Activated T-cell treated with anti-CD3 and anti-CD28 coated beads for 4 hours (primary cell): ENCODE data around the gene ERVK3-1.
"Not testable (repeated sequence)": the region's sequence is repeated elsewhere in the genome, so short reads cannot be mapped to it uniquely, and the experiment has no call there.

Source experiments
- DNase-seq: peaks from one replicate; pipeline ENCODE4 v3.0.0-alpha.2; 2020

ERVK3-1 gene, protein sequence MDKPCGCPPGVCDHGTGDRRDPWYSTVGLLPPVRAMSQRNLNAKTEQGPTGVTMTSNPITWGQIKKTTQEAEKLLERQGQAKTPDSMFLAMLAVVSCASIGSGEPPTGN

DNA sequence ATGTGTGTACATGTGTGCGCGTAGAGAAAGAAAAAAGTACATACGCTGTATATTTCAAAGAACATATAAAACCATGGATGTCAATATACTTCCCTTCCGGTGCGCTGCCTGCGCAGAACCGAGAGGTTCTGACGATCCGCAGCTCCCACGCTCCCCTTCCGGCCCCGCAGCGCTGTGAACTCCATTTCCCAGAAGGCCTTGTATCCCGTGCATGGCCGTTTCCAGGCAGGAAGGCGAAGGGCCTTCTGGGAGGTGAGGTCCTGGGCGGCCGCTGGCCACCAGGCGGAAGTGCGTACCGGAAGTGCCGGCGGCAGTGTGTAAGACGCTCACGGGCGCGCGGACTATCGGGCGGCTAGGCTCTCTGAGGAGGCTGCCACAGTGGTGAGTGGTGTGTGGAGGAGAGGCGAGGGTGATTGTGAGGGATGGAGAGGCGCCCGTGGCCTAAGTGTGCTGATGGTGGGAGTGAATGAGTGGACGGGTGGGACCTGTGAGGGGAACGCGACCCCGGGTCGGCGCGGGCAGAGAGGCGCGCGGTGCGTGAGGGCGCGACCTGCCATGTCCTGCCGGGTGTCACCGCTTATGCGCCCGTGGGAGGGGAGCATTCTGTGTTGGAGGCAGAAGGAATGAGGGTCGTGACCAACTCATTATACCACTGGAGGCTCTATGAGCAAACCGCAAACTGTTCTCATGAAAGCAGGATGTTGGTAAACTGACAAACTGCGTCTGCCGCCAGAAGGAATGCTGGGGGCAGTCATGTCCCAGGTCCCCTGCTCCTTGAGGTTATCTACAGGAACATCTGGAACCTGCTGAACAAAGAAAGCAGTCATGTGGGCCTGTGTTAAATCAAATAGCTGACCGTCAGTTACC, at the start of gene ERVK3-1:
Gene ERVK3-1 (plus strand): TSS at position 313 of the 867 bp plus-strand sequence. CDS start 6,792 bp downstream, outside the sequence.
- DNase-seq = peak; percentile 85

DNA sequence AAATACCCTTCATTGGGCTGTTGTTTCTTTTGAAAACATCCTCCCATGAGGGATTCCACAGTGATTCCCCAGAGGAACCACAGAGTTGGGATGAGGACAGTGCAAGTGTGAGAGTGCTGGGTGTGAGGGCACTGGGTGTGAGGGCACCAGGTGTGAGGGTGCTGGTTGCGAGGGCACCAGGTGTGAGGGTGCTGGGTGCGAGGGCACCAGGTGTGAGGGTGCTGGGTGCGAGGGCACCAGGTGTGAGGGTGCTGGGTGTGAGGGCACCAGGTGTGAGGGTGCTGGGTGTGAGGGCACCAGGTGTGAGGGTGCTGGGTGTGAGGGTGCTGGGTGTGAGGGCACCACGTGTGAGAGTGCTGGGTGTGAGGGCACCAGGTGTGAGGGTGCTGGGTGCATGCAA, 46.9 kb upstream of the ERVK3-1 start:
- not testable (repeated sequence) for DNase-seq

DNA sequence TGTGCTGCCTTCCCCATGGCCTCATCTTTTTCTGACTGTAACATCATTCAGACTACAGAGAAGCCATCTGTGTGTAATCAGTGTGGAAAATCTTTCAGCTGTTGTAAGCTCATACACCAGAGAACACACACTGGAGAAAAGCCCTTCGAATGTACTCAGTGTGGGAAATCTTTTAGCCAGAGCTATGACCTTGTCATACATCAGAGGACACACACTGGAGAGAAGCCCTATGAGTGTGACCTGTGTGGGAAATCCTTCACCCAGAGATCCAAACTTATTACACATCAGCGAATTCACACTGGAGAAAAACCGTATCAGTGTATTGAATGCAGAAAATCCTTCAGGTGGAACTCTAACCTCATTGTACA, 43.6 kb upstream of the ERVK3-1 start:
- DNase-seq = no peak

DNA sequence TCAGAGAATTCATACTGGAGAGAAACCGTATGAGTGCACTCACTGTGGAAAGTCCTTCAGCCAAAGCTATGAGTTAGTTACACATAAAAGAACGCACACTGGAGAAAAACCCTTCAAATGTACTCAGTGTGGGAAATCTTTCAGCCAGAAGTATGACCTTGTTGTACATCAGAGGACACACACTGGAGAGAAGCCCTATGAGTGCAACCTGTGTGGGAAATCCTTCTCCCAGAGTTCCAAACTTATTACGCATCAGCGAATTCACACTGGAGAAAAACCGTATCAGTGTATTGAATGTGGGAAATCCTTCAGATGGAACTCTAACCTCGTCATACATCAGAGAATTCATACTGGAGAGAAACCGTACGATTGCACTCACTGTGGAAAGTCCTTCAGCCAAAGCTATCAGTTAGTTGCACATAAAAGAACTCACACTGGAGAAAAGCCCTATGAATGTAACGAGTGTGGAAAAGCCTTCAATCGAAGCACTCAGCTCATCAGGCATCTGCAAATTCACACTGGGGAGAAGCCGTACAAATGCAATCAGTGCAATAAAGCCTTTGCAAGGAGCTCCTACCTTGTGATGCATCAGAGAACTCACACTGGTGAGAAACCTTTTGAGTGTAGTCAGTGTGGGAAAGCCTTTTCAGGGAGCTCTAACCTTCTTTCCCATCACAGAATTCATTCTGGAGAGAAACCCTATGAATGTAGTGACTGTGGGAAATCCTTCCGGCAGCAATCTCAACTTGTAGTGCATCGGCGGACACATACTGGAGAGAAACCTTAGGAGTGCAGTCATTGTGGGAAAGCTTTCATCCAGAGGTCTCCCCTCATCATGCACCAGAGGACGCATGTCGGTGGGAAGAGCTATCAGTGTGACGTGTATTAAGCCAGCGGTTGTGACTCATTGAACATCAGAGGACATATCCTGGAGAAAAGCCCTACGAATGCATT, 42.9 kb upstream of the ERVK3-1 start:
- DNase-seq = no peak

DNA sequence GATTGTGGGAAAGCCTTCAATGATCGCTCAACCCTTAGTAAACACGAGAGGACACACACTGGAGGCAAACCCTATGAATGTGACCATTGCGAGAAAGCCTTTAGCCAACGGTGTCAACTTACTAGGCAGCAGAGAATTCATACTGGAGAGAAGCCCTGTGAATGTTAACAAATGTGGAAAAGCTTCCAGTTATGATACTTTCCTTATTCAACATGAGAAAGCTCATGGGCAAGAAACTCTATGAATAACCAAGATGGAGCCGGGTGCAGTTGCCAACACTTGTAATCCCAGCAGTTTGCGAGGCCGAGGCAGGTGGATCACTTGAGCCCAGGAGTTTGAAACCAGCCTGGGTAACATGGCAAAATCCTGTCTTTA, 42.3 kb upstream of the ERVK3-1 start:
- no peak for DNase-seq

DNA sequence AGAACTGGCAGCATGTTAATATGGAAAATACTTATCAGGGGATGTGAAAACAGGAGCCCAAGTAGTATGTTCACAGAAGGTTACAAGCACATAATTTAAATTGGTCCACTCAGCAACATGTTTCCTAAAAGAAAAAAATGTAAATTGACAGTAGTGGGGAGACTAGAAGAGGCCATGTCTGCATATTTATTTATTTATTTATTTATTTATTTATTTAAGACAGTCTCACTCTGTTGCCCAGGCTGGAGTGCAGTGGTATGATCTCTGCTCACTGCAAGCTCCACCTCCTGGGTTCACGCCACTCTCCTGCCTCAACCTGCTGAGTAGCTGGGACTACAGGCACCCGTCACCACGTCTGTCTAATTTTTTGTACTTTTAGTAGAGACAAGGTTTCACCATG, 40.1 kb upstream of the ERVK3-1 start:
- DNase-seq = no peak

DNA sequence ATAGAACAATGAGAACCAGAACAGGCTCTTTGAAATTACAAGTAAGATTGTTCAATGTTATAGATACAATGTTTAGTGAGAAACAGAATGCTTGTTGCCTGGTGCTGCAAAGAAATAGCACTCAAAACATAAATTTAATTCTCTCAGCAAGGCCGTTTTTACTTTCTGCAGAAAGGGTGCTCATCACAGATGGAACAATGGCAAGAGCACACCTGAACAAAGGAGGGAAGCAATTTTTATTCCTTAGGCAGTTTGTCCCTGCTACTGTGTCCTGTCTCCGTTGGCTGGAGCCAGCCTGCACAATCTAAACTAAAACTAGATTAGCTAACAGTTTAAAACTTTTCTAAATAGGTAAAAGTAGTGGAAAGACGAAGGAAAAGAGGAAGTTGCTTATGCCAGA, 36.8 kb upstream of the ERVK3-1 start:
- no peak for DNase-seq

DNA sequence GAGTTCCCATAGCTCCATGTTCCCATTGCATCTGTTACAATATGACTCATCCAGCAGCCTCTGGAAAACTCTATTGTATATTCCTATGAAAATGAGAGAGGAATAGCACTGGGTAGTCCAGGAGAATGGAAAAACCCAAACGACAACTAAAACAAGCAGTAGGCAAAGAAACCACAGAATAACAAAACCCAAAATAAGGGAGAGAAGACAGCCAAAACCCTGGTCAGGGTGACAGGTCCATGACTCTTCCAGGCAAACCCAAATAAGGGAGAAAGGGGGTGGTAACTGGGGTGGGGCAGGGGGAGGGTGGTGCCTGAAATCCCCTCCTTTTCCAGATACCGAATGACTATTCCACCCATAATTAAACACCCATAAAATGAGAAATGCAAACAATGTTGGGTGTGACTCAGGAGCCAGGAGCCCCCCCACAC, 30.4 kb upstream of the ERVK3-1 start:
- DNase-seq = no peak

DNA sequence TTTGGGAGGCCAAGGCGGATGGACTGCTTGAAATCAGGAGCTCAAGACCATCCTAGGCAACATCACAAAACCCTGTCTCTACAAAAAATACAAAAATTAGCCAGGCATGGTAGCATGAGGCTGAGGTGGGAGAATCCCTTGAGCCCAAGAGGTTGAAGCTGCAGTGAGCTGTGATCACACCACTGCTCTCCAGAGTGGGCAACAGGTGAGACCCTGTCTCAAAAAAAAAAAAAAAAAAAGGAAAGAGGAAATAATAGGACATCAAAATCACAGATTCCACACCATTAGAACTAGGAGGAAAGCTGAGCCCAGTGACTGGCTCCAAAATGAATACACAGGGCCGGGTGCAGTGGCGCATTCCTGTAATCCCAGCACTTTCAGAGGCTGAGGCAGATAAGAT, 29.6 kb upstream of the ERVK3-1 start:
- DNase-seq = no peak

DNA sequence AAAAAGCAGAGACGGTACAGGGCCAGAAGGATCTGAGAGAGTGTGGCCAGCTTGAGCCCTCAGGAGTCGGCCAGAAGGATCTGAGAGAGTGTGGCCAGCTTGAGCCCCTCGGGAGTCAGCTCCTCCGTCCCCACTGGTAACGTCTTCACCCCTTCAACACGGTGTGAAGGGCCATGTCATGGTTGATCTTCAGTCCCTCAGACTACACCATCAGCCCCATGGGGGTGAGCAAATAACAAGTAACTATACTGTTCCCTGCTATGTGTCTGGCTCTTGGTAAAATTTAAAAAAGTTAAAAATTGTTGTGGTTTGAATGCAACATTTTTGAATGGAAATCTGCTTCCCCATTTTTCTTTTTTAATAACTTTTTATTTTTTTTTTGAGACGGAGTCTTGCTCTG, 28.0 kb upstream of the ERVK3-1 start:
- DNase-seq = no peak

DNA sequence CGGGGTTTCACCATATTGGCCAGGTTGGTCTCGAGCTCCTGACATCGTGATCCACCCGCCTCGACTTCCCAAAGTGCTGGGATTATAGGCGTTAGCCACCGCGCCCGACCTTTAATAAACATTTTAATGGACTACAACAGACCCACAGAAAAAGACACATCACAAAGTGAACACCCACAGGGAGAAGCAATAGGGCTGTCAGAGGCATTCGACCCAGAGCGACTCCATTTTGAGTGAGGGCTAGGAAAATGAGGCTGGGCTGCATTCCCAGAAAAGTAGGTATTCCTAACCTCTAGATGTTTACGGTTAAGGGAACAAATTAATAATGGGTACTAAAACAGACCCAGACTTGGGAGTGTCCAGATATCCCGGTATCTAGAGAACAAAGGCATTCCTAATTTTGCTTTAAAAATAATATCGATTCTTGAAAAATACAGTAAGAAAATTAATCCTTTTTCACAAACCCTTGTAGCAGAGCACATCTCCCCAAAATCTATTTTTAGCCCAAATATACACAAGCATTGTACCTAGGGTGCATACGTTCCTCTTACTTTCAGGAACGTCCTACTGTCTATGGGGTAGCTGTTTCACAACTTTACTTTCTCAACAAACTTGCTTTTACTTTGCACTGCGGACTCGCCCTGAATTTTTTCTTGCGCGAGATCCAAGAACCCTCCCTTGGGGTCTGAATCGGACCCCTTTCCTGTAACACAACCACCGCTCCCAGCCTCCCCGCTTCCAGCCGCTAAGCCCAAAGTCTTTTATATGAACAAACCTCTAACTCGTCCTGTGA, 27.2 kb upstream of the ERVK3-1 start:
- no peak for DNase-seq

DNA sequence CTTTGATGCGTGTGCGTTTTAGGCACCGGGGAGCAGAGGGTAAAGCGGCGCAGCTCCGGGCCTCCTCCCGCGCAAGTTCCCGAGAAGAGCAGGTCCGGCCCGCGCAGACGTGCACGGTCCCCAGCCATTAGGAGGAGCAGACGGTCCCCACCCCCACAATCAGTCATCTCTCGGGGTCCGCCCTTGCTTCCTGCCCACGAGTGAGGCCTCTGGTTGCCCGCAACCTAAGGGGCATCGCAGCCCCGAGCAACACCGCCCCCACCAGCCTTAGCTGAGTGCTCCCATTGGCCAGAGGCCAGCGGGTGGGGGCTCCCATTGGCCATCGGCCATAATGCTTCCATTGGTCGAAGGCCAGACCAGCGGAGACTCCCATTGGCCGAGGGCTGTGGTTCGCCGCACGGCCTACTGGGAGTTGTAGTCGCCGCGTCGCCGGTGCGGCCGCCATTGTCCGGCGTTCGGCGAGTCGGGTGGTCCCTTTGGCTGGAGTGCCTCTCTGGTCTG, 26.6 kb upstream of the ERVK3-1 start, which contains the start of gene ZNF8:
Gene ZNF8 (plus strand): TSS at position 415 of the 501 bp plus-strand sequence. CDS start 127 bp downstream, outside the sequence.
- peak; percentile 92 for DNase-seq

DNA sequence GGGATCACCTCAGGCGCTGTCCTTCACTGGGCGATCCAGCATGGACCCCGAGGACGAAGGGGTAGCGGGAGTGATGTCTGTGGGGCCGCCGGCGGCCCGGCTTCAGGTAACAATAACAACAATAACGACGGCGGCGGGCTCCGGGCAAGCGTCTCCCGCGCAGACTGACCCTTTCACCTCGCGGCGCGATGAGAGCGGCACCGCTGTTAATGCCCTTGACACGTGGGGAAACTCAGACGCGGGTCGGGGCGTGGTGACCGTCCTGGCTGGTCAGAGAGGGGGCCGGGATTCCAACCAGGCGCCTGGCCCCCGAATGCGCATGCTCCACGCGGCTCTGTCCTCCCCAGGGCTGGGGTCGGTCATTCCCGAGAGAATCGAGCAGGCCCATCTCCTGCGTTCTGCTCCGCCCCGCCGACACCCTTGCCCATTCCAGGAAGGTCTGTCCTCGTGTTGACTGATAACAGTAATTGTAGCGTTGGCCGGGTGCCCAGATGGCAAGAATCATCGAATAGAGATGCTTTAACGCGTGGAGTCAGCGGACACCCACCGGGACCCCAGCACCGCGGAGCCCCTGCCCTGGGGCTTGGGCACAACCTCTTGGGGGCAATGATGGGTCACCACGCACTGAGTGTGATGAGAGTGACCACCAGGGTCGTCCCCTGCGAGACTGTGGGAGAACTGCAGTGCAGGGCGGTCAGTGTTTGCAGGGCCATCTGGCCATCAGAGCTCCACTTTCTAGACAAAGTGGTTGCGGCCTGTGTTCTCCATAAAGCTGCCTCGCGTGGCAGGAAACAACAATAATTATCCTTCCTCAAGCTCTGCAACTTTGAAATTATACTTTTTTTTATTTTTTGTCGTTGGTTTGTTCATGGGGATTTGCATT, 25.9 kb upstream of the ERVK3-1 start:
- DNase-seq = peak; percentile 11

DNA sequence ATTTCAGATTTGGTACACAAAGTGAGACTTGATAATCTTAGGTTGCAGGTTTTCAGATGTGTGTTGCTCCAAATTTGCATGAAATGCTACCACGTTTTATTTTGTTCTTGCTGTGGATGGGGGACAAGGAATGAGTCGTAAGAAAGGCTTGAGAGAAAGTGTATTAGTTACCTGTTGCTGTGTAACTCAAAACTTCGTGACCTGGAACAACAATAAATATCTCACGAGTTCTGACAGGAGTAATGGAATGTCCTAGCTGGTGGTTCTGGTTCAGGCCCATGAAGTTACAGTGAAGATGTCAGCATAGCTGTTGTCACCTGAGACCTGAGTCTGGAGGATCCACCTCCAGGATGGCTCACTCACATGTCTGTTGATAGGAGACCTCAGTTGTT, 25.3 kb upstream of the ERVK3-1 start:
- DNase-seq = no peak

DNA sequence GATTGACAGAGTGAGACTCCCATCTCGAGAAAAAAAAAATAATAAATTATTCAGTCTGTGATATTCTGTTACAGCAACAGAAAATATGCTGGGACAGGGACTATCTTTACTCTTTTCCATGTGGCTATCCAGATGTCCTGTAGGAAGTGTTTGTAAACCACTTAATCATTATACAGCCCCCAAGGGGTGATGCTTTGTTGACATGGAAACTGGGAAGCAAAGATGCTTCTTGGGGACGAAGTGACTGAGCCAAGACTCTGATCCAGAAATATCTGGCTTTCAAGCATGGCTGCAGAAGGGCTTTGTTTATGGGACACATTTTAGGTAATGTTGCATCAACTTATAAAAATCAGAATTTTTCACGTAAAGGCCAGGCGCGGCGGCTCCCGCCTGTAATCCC, 21.0 kb upstream of the ERVK3-1 start:
- no peak for DNase-seq

DNA sequence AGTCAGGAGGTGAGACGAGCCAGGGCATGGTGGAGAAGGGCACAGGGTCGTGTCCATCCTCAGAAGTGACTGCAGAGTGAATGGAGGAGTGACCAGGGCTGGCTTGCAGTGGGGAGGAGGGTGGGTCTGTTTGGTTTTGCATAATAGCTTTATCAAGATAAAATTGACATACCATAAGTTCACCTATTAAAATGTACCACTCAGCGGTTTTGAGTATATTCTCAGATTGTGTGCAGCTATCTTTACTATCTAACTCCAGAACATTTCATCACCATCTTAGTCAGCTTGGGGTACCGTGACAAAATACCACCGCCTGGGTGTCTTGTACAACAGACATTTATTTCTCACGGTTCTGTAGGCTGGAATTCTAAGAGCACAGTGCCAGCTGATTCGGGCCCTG, 13.2 kb upstream of the ERVK3-1 start:
- no peak for DNase-seq

DNA sequence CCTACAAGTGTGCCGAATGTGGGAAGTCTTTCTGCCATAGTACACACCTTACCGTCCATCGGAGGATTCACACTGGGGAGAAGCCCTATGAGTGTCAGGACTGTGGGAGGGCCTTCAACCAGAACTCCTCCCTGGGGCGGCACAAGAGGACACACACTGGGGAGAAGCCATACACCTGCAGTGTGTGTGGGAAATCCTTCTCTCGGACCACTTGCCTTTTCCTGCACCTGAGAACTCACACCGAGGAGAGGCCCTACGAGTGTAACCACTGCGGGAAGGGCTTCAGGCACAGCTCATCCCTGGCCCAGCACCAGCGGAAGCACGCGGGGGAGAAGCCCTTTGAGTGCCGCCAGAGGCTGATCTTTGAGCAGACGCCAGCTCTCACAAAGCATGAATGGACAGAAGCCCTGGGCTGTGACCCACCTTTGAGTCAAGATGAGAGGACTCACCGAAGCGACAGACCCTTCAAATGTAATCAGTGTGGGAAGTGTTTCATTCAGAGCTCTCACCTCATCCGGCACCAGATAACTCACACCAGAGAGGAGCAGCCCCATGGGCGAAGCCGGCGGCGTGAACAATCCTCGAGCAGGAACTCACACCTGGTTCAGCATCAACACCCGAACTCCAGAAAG, 10.3 kb upstream of the ERVK3-1 start:
- no peak for DNase-seq

DNA sequence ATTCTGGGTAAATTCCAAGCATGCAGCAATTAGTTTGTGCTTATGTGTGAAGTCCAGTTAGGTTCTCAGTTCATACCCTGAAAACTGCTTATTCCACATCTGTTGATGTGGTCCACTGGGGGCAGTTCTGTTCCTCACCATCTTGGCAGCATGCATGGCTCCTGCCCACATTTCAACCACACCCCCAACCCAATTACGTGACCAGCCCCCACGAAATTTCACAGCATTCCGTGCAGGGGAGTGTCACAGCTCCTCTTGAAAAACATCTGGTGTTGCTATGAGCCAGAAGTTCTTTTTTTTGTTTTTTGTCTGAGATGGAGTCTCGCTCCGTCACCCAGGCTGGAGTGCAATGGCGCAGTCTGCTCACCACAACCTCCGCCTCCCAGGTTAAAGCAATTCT, 9.1 kb upstream of the ERVK3-1 start:
- no peak for DNase-seq

DNA sequence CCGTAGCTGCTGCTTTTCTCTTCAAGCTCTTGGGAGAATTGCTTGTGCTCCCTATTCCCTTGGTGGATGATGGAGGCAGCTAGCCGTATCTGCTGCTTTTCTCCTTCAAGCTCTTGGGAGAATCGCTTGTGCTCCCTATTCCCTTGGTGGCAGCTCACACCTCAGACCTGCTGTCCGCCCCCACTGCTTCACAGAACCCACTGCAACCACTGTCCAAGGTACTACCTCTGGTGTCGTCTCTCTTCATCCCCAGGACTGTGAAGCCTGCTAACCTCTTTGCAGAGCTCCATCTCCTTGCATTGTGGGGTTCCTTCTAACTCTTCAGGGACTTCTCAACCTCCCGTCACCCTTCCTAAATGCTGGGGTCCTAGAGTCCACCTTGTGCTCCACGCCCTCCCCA, 4.6 kb upstream of the ERVK3-1 start:
- DNase-seq = no peak

DNA sequence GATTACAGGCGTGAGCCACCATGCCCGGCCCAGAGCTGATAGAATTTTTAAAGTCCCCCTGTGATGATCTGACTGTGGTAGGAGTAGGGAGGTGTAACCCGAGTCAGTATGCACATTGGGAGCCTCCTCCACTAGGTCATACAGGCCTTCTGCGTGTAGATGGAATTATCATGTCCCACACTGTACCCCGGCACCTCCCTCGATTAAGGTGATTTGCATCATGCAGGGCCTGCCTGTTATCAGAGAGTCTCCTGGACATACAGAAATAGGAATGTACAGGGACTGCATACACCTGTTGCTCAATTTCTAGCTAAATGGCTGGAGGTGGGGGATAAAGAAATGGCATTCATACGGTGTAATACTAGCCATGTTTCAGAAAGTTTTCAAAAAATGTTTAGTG, 922 bp upstream of the ERVK3-1 start:
- no peak for DNase-seq

DNA sequence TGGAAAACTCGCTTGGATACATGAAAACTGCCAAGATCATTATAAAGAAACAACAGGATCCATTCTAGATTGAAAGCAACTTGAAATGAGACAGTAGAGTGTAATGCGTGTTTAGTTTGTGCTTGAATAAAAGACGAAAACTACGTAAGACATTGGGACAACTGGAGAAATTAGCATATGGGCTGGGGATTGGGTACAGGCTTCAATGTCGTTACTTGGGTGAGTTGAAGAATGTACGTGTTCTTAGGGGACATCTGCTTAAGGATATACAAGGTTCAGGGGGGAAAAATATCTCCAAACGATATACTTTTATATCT, 471 bp upstream of the ERVK3-1 start:
- DNase-seq = no peak
